Middle frontal gyrus (tissue), 1 donor: ENCODE results near the gene OR52E8.

ENCODE experiments used
- DNase-seq: peaks from one replicate; pipeline ENCODE4 v3.0.0-alpha.2; 2015; ENCODE audit warnings: low spot score; ENCODE audit errors: extremely low spot score

The OR52E8 gene

GRCh38 chr11:5808500-5809121, 48.9 kb downstream of the OR52E8 start, which contains the start of gene OR52N2:
Gene OR52N2, plus strand, starts transcription at chr11:5808924. Its CDS starts 11,412 bp downstream, at chr11:5820336.
- DNase-seq = peak; percentile 50

- no peak for DNase-seq
Observed at GRCh38 chr11:5807580-5807979, 49.9 kb downstream of the OR52E8 start.
